ENCODE data around the gene ATP1A3.
A peak's percentile ranks its signal among the peaks of the same experiment; 100 is the strongest.

GRCh38 chr19:41959056-41960053 lies 34.7 kb downstream of the ATP1A3 start, which contains the start of gene RABAC1:
- TF ChIP-seq POLR2A (IDR thresholded peaks at IDR 0.05): no peak
- TF ChIP-seq CTCF (IDR thresholded peaks at IDR 0.05): peak in 1 of 6 experiments; percentile 4

Data from adrenal gland (tissue), 5 donors.